HCT116 (cell line): ENCODE results near the gene RNF212. TPM values are rescaled to one million over a fixed set of nuclear protein-coding genes. Genes with fewer than 3 reads are reported as not detected.

ENCODE experiments used
- ATAC-seq: fragments of 200-7000 bp; cut with Tn5 transposase; 2 replicates; pipeline ENCODE4 v1.9.1; 2020; ENCODE audit warnings: mild to moderate bottlenecking, moderate library complexity
- BruUV-seq: library from RNA; stranded (reverse); fragments of 400-500 nt; replicated peaks from 2 replicates; lab custom pipeline; 2021; lab: Mats Ljungman, UMichigan
- CTCF ChIA-PET: fragments of 300-600 bp; sonication (Branson Sonifier 250); formaldehyde crosslinking; loops from one replicate; lab custom pipeline; 2021; ENCODE audit warnings: antibody characterized with exemption; lab: Charles Lee
- POLR2A ChIA-PET: fragments of 300-600, 350-600 bp; sonication (Branson Sonifier 250); formaldehyde crosslinking; loops from one replicate; lab custom pipeline; 2021; ENCODE audit warnings: antibody characterized with exemption; lab: Charles Lee
- RAD21 ChIA-PET, 2 experiments: fragments of 300-600 bp; sonication (Branson Sonifier 250); formaldehyde crosslinking; loops; one replicate each; lab custom pipeline; 2023; ENCODE audit warnings: low total read pairs in 2 of 2; ENCODE audit not compliant: uncharacterized antibody in 2 of 2, unreplicated experiment in 2 of 2, low non-redundant PET in 1 of 2; lab: Charles Lee
- DNase-seq: peaks from one replicate; pipeline ENCODE4 v3.0.0-alpha.2; 2010; ENCODE audit warnings: low read depth, low spot score
- H2AFZ ChIP-seq: fragments of 200-600 bp; shearing (Covaris generic), sonication (generic); 2 replicates; pipeline ENCODE4 v1.6.1; 2017; ENCODE audit warnings: low read depth, mixed run types, mixed read lengths, antibody characterized with exemption, low read length; ENCODE audit not compliant: poor library complexity, severe bottlenecking
- H3K27ac ChIP-seq: 2 replicates; pipeline ENCODE4 v1.5.1; 2012; ENCODE audit warnings: low read depth, low read length
- H3K27me3 ChIP-seq: fragments of 200-600 bp; sonication (generic); 2 replicates; pipeline ENCODE4 v1.6.1; 2016; ENCODE audit warnings: mixed run types, low read length, mixed read lengths; ENCODE audit not compliant: insufficient read depth
- H3K36me3 ChIP-seq, 2 experiments: fragments of 200-500 bp in 1 of 2; fragments of 200-600 bp in 1 of 2; sonication (Bioruptor generic) in 1 of 2; sonication (generic) in 1 of 2; 2 replicates each; pipeline versions ENCODE4 v1.5.1 to v1.6.1; 2014 to 2016; ENCODE audit warnings: low read length in 2 of 2, inconsistent platforms in 1 of 2, mixed read lengths in 1 of 2, mixed run types in 1 of 2; ENCODE audit not compliant: insufficient read depth in 2 of 2, control insufficient read depth in 1 of 2
- H3K4me1 ChIP-seq, 2 experiments: fragments of 200-600 bp in 1 of 2; sonication (generic) in 1 of 2; 2 replicates each; pipeline versions ENCODE4 v1.5.1 to v1.6.1; 2012 to 2017; ENCODE audit warnings: low read length in 2 of 2, inconsistent platforms in 1 of 2, mild to moderate bottlenecking in 1 of 2, mixed read lengths in 1 of 2, mixed run types in 1 of 2, moderate library complexity in 1 of 2; ENCODE audit not compliant: insufficient read depth in 2 of 2, control insufficient read depth in 1 of 2
- H3K4me2 ChIP-seq: fragments of 200-600 bp; sonication (generic); 2 replicates; pipeline ENCODE4 v1.6.1; 2017; ENCODE audit warnings: mixed run types, low read length, mixed read lengths
- H3K4me3 ChIP-seq, 2 experiments: fragments of 200-600 bp in 1 of 2; sonication (generic) in 1 of 2; replicated peaks in 1 of 2; 2 replicates each; pipeline ENCODE4 v1.5.1; 2011 to 2016; ENCODE audit warnings: low read length in 2 of 2, control low read depth in 1 of 2, low read depth in 1 of 2, mild to moderate bottlenecking in 1 of 2, mixed read lengths in 1 of 2, mixed run types in 1 of 2
- H3K79me2 ChIP-seq: fragments of 200-600 bp; sonication (generic); 2 replicates; pipeline ENCODE4 v1.6.1; 2017; ENCODE audit warnings: mild to moderate bottlenecking, mixed run types, low read length, moderate library complexity, mixed read lengths; ENCODE audit not compliant: insufficient read depth
- H3K9ac ChIP-seq: fragments of 200-600 bp; sonication (generic); 2 replicates; pipeline ENCODE4 v1.6.1; 2016; ENCODE audit warnings: low read length, mixed read lengths
- H3K9me2 ChIP-seq: fragments of 200-600 bp; sonication (generic), shearing (Covaris generic); 2 replicates; pipeline ENCODE4 v1.6.1; 2017; ENCODE audit warnings: mixed run types, mild to moderate bottlenecking, moderate library complexity; ENCODE audit not compliant: insufficient read depth
- H3K9me3 ChIP-seq, 2 experiments: fragments of 200-500 bp in 1 of 2; fragments of 200-600 bp in 1 of 2; sonication (Bioruptor generic) in 1 of 2; sonication (generic) in 1 of 2; 2 replicates each; pipeline ENCODE4 v1.6.1; 2014 to 2017; ENCODE audit warnings: low read length in 2 of 2, mixed read lengths in 2 of 2, inconsistent platforms in 1 of 2, low read depth in 1 of 2, mild to moderate bottlenecking in 1 of 2, mixed run types in 1 of 2, moderate library complexity in 1 of 2; ENCODE audit not compliant: control insufficient read depth in 1 of 2, insufficient read depth in 1 of 2
- H4K20me1 ChIP-seq: fragments of 200-600 bp; sonication (generic), shearing (Covaris generic); 2 replicates; pipeline ENCODE4 v1.6.1; 2017; ENCODE audit warnings: mixed run types, mild to moderate bottlenecking, moderate library complexity; ENCODE audit not compliant: insufficient read depth
- CBX3 ChIP-seq: IDR thresholded peaks from 2 replicates; pipeline ENCODE4 v1.6.1; 2012; ENCODE audit warnings: low read depth
- CEBPB ChIP-seq: IDR thresholded peaks from 2 replicates; pipeline ENCODE4 v1.6.1; 2012; ENCODE audit warnings: low read depth
- CTCF ChIP-seq, 3 experiments: fragments of 200-600 bp in 1 of 3; sonication (generic) in 1 of 3; IDR thresholded peaks in 2 of 3; conservative IDR thresholded peaks in 1 of 3; 2 replicates each; pipeline ENCODE4 v1.5.1; 2012 to 2017; ENCODE audit warnings: low read depth in 2 of 3, low read length in 2 of 3, antibody characterized with exemption in 1 of 3, borderline replicate concordance in 1 of 3, control low read depth in 1 of 3, mild to moderate bottlenecking in 1 of 3, mixed read lengths in 1 of 3, mixed run types in 1 of 3, moderate library complexity in 1 of 3; ENCODE audit not compliant: insufficient read depth in 1 of 3
- EGR1 ChIP-seq: IDR thresholded peaks from 2 replicates; pipeline ENCODE4 v1.6.1; 2012; ENCODE audit warnings: low read depth
- EZH2 ChIP-seq: fragments of 200-600 bp; sonication (generic); IDR thresholded peaks from 2 replicates; pipeline ENCODE4 v1.6.1; 2017; ENCODE audit warnings: antibody characterized with exemption, mixed run types
- EZH2phosphoT487 ChIP-seq: fragments of 200-600 bp; IDR thresholded peaks from 2 replicates; pipeline ENCODE4 v1.6.1; 2018; ENCODE audit warnings: antibody characterized with exemption, borderline replicate concordance
- JUND ChIP-seq: IDR thresholded peaks from 2 replicates; pipeline ENCODE4 v1.6.1; 2012
- POLR2A ChIP-seq: IDR thresholded peaks from 2 replicates; pipeline ENCODE4 v1.7.0; 2011; ENCODE audit warnings: borderline replicate concordance; ENCODE audit not compliant: insufficient read depth, insufficient read length; ENCODE audit errors: extremely low read depth
- POLR2AphosphoS5 ChIP-seq: IDR thresholded peaks from 2 replicates; pipeline ENCODE4 v1.6.1; 2011; ENCODE audit warnings: mild to moderate bottlenecking, low read depth, low read length, moderate library complexity
- RAD21 ChIP-seq: IDR thresholded peaks from 2 replicates; pipeline ENCODE4 v1.6.1; 2012; ENCODE audit warnings: low read depth, mild to moderate bottlenecking
- REST ChIP-seq: IDR thresholded peaks from 2 replicates; pipeline ENCODE4 v1.6.1; 2012; ENCODE audit warnings: low read depth
- SIN3A ChIP-seq: IDR thresholded peaks from 2 replicates; pipeline ENCODE4 v1.6.1; 2012; ENCODE audit warnings: low read depth
- SP1 ChIP-seq: IDR thresholded peaks from 2 replicates; pipeline ENCODE4 v1.6.1; 2012; ENCODE audit warnings: low read depth
- SRF ChIP-seq: IDR thresholded peaks from 2 replicates; pipeline ENCODE4 v1.6.1; 2012; ENCODE audit warnings: low read depth
- TCF7L2 ChIP-seq: IDR thresholded peaks from 2 replicates; pipeline ENCODE4 v1.7.0; 2011; ENCODE audit warnings: borderline replicate concordance, inconsistent platforms; ENCODE audit not compliant: insufficient read depth, insufficient read length; ENCODE audit errors: extremely low read depth
- YY1 ChIP-seq: IDR thresholded peaks from 2 replicates; pipeline ENCODE4 v1.6.1; 2011; ENCODE audit warnings: low read length, low read depth, moderate library complexity, mild to moderate bottlenecking; ENCODE audit not compliant: insufficient replicate concordance; ENCODE audit errors: extremely low read depth
- ZBTB33 ChIP-seq: IDR thresholded peaks from 2 replicates; pipeline ENCODE4 v1.6.1; 2011; ENCODE audit warnings: mild to moderate bottlenecking, low read length, moderate library complexity; ENCODE audit not compliant: insufficient replicate concordance; ENCODE audit errors: extremely low read depth
- ZFX ChIP-seq: fragments of 450-650 bp; IDR thresholded peaks from 2 replicates; pipeline ENCODE4 v1.6.1; 2017
- ZNF274 ChIP-seq: fragments of 200-500 bp; sonication (Bioruptor generic); IDR thresholded peaks from 2 replicates; pipeline ENCODE4 v1.6.1; 2014; ENCODE audit warnings: mild to moderate bottlenecking, low read depth, low read length, inconsistent platforms
- intact Hi-C: fragments of 100-400 bp; cut with micrococcal nuclease; formaldehyde crosslinking; loops from 2 replicates; pipeline ENCODE4 v1.10.0; 2022
- total RNA-seq: library from RNA; stranded (reverse); gene quantifications from one replicate; pipeline ENCODE4 v1.2.1, GENCODE V29; 2021; ENCODE audit not compliant: unreplicated experiment
- TF ChIP-seq, protein P1 (sequence below): IDR thresholded peaks from 2 replicates; pipeline ENCODE4 v1.6.1; 2012

RNF212 gene
- total RNA-seq, 1 experiment from 2014 or later, result not detected

GRCh38 chr4:1098311-1098925 lies 14.9 kb downstream of the RNF212 start:
- Histone ChIP-seq H3K79me2 (no peaks in the 10 kb centered on the region), H2AFZ (no peak overlapping the region), H3K4me2 (no peak overlapping the region), H3K27me3 (no peaks in the 10 kb centered on the region), H3K4me1 (no peaks in the 10 kb centered on the region), H3K9me3 (no peaks in the 10 kb centered on the region), H3K9ac (no peak overlapping the region), H3K27ac (no peak overlapping the region), H3K9me2 (no peaks in the 10 kb centered on the region), H3K4me3 (no peak overlapping the region), H3K36me3 (no peaks in the 10 kb centered on the region), H4K20me1 (no peaks in the 10 kb centered on the region)
- CTCF ChIA-PET, result no interaction called here
- POLR2A ChIA-PET, result no interaction called here
- BruUV-seq, result no TSS peak
- TF ChIP-seq REST, result no peak
- no peak for TF ChIP-seq JUND
- TF ChIP-seq SP1, result no peak
- no peak for TF ChIP-seq SRF
- no peak for TF ChIP-seq EGR1
- TF ChIP-seq EZH2, result no peak
- no peak for TF ChIP-seq TCF7L2
- no peak for TF ChIP-seq CBX3
- TF ChIP-seq YY1, result no peak
- TF ChIP-seq CTCF (IDR thresholded peaks at IDR 0.05 in 2 of 3, conservative IDR thresholded peaks at IDR 0.05 in 1 of 3; ENCODE audit: borderline replicate concordance in 1 of 3, insufficient read depth in 1 of 3, low read depth in 2 of 3, low read length in 2 of 3), result no peak
- TF ChIP-seq SIN3A, result no peak
- no peak for TF ChIP-seq EZH2phosphoT487
- no peak for TF ChIP-seq CEBPB
- TF ChIP-seq, protein P1, sequence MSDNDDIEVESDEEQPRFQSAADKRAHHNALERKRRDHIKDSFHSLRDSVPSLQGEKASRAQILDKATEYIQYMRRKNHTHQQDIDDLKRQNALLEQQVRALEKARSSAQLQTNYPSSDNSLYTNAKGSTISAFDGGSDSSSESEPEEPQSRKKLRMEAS, result no peak
- TF ChIP-seq POLR2AphosphoS5, result no peak
- no peak for TF ChIP-seq POLR2A
- TF ChIP-seq ZBTB33, result no peak
- TF ChIP-seq RAD21, result no peak
- no peak for TF ChIP-seq ZNF274
- TF ChIP-seq ZFX, result no peak
- intact Hi-C loops, result no loop called here
- DNase-seq (no peak), ATAC-seq (no peak)
- RAD21 ChIA-PET, result no interaction called here
